Duodenal mucosa (tissue), 2 donors: ENCODE data around the gene FJX1.

Source experiments
- H3K27ac ChIP-seq: one replicate; pipeline ENCODE4 v1.7.0; 2013; ENCODE audit warnings: low read depth, low read length
- H3K27me3 ChIP-seq, 2 donors: one replicate each; pipeline ENCODE4 v1.7.0; 2013; ENCODE audit warnings: low read length in 2 of 2, control low read depth in 1 of 2; ENCODE audit not compliant: insufficient read depth in 2 of 2, control insufficient read depth in 1 of 2
- H3K36me3 ChIP-seq, 2 donors: one replicate each; pipeline ENCODE4 v1.7.0; 2013; ENCODE audit warnings: low read length in 2 of 2, control low read depth in 1 of 2; ENCODE audit not compliant: insufficient read depth in 2 of 2, control insufficient read depth in 1 of 2
- H3K4me1 ChIP-seq, 2 donors: one replicate each; pipeline ENCODE4 v1.7.0; 2013; ENCODE audit warnings: low read length in 2 of 2, control low read depth in 1 of 2; ENCODE audit not compliant: insufficient read depth in 2 of 2, control insufficient read depth in 1 of 2
- H3K4me3 ChIP-seq, 2 donors: one replicate each; pipeline ENCODE4 v1.7.0; 2013; ENCODE audit warnings: low read length in 2 of 2, low read depth in 1 of 2
- H3K9ac ChIP-seq, 2 donors: one replicate each; pipeline ENCODE4 v1.7.0; 2013; ENCODE audit warnings: low read length in 2 of 2, low read depth in 1 of 2
- H3K9me3 ChIP-seq, 2 donors: one replicate each; pipeline ENCODE4 v1.7.0; 2013; ENCODE audit warnings: low read length in 2 of 2, control low read depth in 1 of 2; ENCODE audit not compliant: control insufficient read depth in 1 of 2

FJX1 gene

DNA sequence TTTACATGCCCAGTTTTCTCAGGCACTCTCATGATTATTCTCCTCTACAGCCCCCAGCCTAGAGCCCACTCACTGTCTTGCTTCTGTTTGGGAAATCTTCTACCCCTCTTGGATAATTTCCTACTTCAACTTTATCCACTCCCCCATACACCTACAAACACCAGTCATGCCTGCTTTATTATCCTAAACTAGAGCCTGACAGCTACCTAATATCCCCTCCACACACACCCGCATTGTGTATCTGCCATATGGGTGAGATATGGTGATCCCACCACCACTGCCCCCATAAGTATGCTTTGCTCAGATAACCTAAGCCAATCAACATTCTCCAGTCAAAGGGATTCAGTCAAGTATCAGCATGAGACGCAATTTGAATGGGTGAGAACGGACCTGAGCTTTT is 15.3 kb upstream of the FJX1 start:
- H3K27ac ChIP-seq: no peak overlapping the region
- H3K4me3 ChIP-seq: no peak overlapping the region
- no peak overlapping the region for H3K9ac ChIP-seq
- H3K4me1 ChIP-seq: no peaks in the 10 kb centered on the region
- no peaks in the 10 kb centered on the region for H3K36me3 ChIP-seq
- peaks cover 5 to 12% of the 10 kb centered on the region in 2 donors for H3K27me3 ChIP-seq
- no peaks in the 10 kb centered on the region for H3K9me3 ChIP-seq

DNA sequence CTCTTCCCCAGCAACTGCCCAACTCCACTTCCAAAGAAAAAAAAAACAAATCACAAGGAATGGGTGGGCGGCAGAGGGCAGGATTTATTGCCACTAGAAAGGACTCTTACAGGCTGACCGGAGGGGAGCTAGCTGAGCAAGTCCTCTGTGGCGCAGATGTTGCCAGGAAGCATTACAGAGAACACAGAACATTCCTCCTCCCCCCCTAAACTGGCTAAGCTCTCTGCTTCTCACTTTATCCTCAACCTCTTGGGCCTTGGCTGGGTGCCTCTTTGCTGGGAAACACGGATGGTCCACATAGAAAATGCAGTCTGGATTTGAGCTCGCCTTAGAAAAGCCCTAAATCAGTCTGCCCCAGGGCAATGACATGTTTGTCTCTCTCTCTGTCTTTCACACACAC is 12.6 kb upstream of the FJX1 start:
- peaks cover 7 to 13% of the 10 kb centered on the region in 2 donors for H3K27me3 ChIP-seq
- H3K4me3 ChIP-seq: no peak overlapping the region
- H3K36me3 ChIP-seq: no peaks in the 10 kb centered on the region
- H3K9ac ChIP-seq: no peak overlapping the region
- H3K4me1 ChIP-seq: no peaks in the 10 kb centered on the region
- no peaks in the 10 kb centered on the region for H3K9me3 ChIP-seq
- no peak overlapping the region for H3K27ac ChIP-seq

DNA sequence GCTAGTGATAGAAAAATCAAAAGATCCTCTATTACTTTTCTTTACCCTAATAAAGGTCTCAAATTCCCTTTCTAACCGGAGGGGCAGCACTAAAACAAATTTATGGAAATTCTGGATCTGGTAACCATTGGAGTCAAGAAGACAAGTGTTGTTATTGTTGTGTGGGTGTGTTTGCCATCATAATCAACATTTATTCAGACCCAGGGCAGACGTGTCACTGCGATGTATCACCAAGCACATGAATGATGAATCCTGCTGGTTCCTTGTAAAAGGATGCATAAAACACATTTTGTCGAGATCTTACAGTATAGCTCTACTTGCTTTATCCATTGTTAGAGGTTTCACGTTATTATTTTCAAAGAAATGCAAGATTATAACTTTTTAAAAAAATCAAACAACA is 12.1 kb upstream of the FJX1 start:
- H3K4me3 ChIP-seq: no peak overlapping the region
- H3K27me3 ChIP-seq: peaks cover 7 to 15% of the 10 kb centered on the region in 2 donors
- no peak overlapping the region for H3K27ac ChIP-seq
- no peaks in the 10 kb centered on the region for H3K9me3 ChIP-seq
- no peak overlapping the region for H3K9ac ChIP-seq
- no peaks in the 10 kb centered on the region for H3K36me3 ChIP-seq
- H3K4me1 ChIP-seq: no peaks in the 10 kb centered on the region

DNA sequence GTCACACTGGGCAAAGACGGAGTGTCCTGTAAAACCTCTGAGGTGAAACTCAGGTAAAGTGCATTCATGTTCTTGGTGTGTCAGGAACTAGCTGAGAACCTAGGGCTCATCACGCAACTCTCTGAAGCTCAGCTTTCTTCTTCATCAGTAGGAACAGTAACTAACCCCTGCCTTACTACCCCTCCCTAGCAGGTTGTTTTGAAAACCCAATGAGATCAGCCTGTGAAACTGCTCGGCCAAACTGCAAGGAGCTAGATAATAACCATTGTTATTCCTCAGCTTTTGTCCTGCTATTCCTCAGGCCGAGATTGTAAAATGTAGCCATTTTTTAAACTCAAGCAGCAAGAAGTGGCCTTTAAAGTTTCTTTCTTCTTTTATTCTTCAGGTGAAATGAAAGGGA is 9.8 kb upstream of the FJX1 start:
- Histone ChIP-seq H3K9me3 (no peaks in the 10 kb centered on the region), H3K4me1 (no peaks in the 10 kb centered on the region), H3K27ac (no peak overlapping the region), H3K9ac (no peak overlapping the region), H3K4me3 (no peak overlapping the region), H3K36me3 (no peaks in the 10 kb centered on the region), H3K27me3 (peaks cover 7 to 20% of the 10 kb centered on the region in 2 donors)

DNA sequence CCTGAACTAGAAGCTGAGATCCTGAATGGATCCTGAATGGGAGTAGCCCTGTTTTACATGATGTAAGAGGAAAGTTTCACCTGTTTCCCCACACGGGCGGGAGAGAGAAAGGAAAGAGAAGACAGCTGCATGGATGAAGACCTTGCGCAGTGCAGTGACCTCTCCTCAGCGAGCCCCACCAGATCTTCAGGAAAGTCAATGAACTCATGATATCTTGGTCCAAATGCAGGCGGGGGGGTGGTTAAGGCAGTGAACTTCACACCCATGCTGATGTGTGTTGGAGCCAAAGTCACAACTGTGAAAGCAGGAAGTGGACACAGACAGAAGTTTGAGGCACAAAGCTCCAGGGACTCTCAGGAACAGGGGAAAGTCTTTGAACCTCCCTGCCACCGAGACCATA is 8.6 kb upstream of the FJX1 start:
- no peaks in the 10 kb centered on the region for H3K36me3 ChIP-seq
- no peak overlapping the region for H3K27ac ChIP-seq
- no peaks in the 10 kb centered on the region for H3K4me1 ChIP-seq
- H3K27me3 ChIP-seq: peaks cover 7 to 20% of the 10 kb centered on the region in 2 donors
- no peak overlapping the region for H3K4me3 ChIP-seq
- no peaks in the 10 kb centered on the region for H3K9me3 ChIP-seq
- no peak overlapping the region for H3K9ac ChIP-seq

DNA sequence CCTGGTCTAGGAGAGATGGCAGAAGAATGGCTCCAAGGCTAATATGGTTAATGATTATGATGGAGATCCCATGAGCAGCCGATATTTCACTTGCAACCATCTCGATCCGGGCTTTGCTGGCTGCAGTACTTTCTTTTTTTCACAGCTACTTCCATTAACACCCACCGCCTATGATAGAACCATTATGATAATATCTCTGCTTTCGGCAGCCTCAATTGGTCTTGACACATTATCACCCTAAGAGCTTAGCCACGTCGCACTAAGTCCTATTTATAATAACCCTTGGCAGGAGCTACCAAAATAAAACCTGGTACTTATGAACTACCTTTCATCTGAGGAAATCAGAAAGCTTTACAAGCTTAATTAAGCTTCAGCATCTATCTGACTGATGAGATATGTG is 7.6 kb upstream of the FJX1 start:
- Histone ChIP-seq H3K9ac (no peak overlapping the region), H3K27ac (no peak overlapping the region), H3K9me3 (no peaks in the 10 kb centered on the region), H3K4me1 (no peaks in the 10 kb centered on the region), H3K27me3 (peaks cover 7 to 17% of the 10 kb centered on the region in 2 donors), H3K4me3 (no peak overlapping the region), H3K36me3 (no peaks in the 10 kb centered on the region)

DNA sequence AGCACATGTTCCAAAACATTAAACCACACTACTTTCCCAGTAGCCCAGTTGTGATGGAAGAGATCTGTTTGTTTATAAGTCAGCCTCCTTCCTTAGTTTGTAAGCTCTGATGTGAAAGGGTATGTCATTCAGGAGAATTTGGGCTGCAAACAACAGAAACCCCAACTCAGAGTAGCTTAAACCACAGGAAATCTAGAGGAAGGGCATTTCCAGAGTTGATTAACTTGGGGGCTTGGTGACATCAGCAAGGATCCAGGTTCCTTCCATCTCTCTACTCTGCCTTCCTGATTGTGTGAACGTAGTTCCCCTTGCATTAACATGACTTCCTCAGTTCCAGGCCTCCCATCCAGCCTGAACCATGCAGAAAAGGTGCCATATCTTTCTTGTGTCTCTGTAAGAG is 6.5 kb upstream of the FJX1 start:
- Histone ChIP-seq H3K9ac (no peak overlapping the region), H3K4me3 (no peak overlapping the region), H3K36me3 (no peaks in the 10 kb centered on the region), H3K27me3 (peaks cover 2 to 17% of the 10 kb centered on the region in 2 donors), H3K27ac (no peak overlapping the region), H3K4me1 (no peaks in the 10 kb centered on the region), H3K9me3 (no peaks in the 10 kb centered on the region)

DNA sequence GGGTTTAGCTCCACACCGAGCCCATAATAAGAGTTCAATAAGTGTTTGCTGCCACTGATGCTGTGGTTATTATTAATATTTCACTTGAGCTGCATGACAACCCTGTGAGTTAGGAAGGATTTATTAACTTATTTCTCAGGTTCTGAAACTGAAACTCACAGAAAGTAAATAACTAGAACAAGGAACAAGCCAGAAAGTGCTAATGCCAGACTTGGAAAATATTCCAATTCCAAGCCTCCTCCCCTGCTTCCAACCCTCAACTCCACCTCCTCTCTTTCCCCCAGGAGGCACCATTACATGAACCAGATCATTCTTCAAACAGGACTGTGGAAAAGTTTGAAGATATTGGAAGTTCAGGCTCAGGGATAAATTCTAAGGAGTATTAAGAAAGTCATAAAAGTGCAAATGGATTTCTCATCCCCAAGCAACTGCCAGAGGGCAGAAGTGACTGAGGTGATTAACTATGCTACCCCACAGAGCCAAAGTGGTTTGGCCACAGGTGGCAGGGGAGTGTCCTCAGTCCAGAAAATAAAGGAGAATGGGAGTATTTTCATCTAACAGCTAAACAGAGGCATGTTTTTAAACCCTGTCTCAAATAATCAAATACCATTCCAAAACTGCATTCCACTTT is 3.2 kb upstream of the FJX1 start:
- peaks cover 18 to 32% of the 10 kb centered on the region in 2 donors for H3K27me3 ChIP-seq
- H3K4me1 ChIP-seq: peaks cover 13 to 14% of the 10 kb centered on the region in 2 donors
- no peak overlapping the region for H3K27ac ChIP-seq
- no peak overlapping the region for H3K9ac ChIP-seq
- H3K9me3 ChIP-seq: no peaks in the 10 kb centered on the region
- no peak overlapping the region for H3K4me3 ChIP-seq
- no peaks in the 10 kb centered on the region for H3K36me3 ChIP-seq

DNA sequence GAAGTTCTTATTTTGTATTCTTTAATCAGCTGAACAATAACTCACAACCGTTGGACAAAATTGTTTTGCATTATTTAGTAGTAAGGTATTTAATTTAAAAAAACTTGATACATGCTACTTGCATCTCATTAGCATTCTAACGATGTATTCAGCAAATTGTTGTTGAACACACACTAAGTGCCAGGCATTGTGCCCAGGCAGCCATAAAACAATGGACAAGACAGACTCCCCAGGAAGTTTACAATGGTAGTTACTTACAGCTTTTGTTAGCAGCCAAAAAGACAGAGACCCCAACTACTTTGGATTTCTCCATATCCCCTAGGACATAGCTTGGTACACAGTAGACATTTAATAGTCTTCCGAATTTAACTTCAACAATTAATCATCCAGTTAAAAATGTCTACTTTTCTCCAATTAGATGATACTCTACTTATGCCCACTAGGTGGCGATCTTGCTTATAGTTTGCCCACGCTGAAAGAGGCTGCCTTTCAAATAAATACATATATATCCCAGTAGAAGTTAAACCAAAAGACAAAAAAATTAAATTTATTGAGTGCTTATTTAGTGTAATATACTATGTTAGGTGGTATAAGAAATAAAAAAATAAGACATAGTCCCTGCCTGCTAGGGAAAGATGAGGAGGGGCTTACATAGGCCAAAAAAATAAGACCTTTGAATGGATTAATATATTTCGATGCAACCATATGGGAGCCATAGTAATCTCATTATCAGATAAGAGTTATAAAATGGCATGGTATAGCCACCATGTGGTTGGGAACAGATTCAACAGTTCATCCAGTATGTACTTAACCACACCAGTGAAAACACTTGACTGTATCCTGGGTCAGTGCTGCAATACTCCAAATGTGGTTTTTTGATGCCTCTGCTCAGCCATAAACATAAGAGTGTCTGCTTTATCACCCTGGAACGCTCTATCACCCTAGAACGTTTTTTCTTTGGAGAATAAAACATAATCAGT is 2.0 kb upstream of the FJX1 start:
- H3K9ac ChIP-seq: no peak overlapping the region
- no peaks in the 10 kb centered on the region for H3K36me3 ChIP-seq
- no peaks in the 10 kb centered on the region for H3K9me3 ChIP-seq
- H3K4me1 ChIP-seq: peaks cover 13 to 14% of the 10 kb centered on the region in 2 donors
- no peak overlapping the region for H3K27ac ChIP-seq
- no peak overlapping the region for H3K4me3 ChIP-seq
- H3K27me3 ChIP-seq: peaks cover 26 to 40% of the 10 kb centered on the region in 2 donors

DNA sequence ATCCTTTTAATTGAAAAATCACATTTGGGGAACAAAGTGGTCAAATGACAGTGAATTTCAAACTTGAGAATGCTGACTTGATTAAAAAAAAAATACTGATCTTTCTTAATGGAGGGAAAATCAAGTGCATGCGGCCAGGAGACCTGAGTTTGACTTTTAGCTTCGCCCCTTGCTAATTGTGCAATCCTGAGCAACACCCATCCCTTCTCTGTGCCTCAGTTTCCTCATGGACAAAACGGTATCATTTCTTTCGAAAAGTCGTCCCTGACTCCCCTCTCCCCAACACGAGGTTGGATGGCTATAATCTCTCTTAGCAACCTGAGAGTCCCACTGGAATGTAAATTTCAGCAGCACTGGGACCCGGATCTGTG is 959 bp upstream of the FJX1 start:
- peaks cover 34 to 45% of the 10 kb centered on the region in 2 donors for H3K27me3 ChIP-seq
- H3K4me1 ChIP-seq: peaks cover 13 to 14% of the 10 kb centered on the region in 2 donors
- H3K36me3 ChIP-seq: no peaks in the 10 kb centered on the region
- no peaks in the 10 kb centered on the region for H3K9me3 ChIP-seq
- H3K9ac ChIP-seq: no peak overlapping the region
- no peak overlapping the region for H3K27ac ChIP-seq
- peak overlapping the region in 1 of 2 donors; percentile 62 for H3K4me3 ChIP-seq
